Neural progenitor cell (in vitro differentiated cells): ENCODE results near the gene MTHFS. TPM values are rescaled to one million over a fixed set of nuclear protein-coding genes. Genes with fewer than 3 reads are reported as not detected.
"Not testable (repeated sequence)": the region's sequence is repeated elsewhere in the genome, so short reads cannot be mapped to it uniquely, and the experiment has no call there.

ENCODE experiments used
- DNase-seq: peaks from one replicate; pipeline ENCODE4 v3.0.0-alpha.2; 2016; ENCODE audit warnings: low spot score
- H2AFZ ChIP-seq: fragments of 200-600 bp; sonication (generic); replicated peaks from 2 replicates; pipeline ENCODE4 v1.6.1; 2016; ENCODE audit warnings: antibody characterized with exemption
- H3F3A ChIP-seq: fragments of 200-600 bp; sonication (generic); 2 replicates; pipeline ENCODE4 v1.6.1; 2016; ENCODE audit warnings: antibody characterized with exemption, low read depth
- H3K27ac ChIP-seq: fragments of 200-600 bp; sonication (generic); 2 replicates; pipeline ENCODE4 v1.5.1; 2016; ENCODE audit warnings: mild to moderate bottlenecking
- H3K27me3 ChIP-seq: fragments of 200-600 bp; sonication (generic); 2 replicates; pipeline ENCODE4 v1.6.1; 2016; ENCODE audit warnings: mild to moderate bottlenecking, moderate library complexity
- H3K36me3 ChIP-seq: fragments of 200-600 bp; sonication (generic); 2 replicates; pipeline ENCODE4 v1.5.1; 2016
- H3K4me1 ChIP-seq: fragments of 200-600 bp; sonication (generic); 2 replicates; pipeline ENCODE4 v1.6.1; 2016; ENCODE audit warnings: mixed run types
- H3K4me2 ChIP-seq: fragments of 200-600 bp; sonication (generic); 2 replicates; pipeline ENCODE4 v1.6.1; 2016
- H3K4me3 ChIP-seq: fragments of 200-600 bp; sonication (generic); 2 replicates; pipeline ENCODE4 v1.5.1; 2016
- H3K79me2 ChIP-seq: fragments of 200-600 bp; sonication (generic); 2 replicates; pipeline ENCODE4 v1.6.1; 2016; ENCODE audit warnings: low read depth
- H3K9ac ChIP-seq: fragments of 200-600 bp; sonication (generic); 2 replicates; pipeline ENCODE4 v1.6.1; 2016
- H3K9me3 ChIP-seq: fragments of 200-600 bp; sonication (generic); 2 replicates; pipeline ENCODE4 v1.5.1; 2016; ENCODE audit warnings: low read depth
- H4K20me1 ChIP-seq: fragments of 200-600 bp; sonication (generic); 2 replicates; pipeline ENCODE4 v1.6.1; 2016; ENCODE audit warnings: low read depth
- H3K27ac Mint-ChIP-seq: 3 replicates; pipeline ENCODE4 v1.8.0; 2021; ENCODE audit warnings: mixed read lengths
- H3K27me3 Mint-ChIP-seq: 2 replicates; pipeline ENCODE4 v1.8.0; 2022; ENCODE audit warnings: low read depth, mild to moderate bottlenecking, inconsistent platforms, moderate library complexity, mixed read lengths; ENCODE audit not compliant: insufficient read depth
- H3K36me3 Mint-ChIP-seq: 3 replicates; pipeline ENCODE4 v1.8.0; 2021; ENCODE audit warnings: mixed read lengths
- H3K4me1 Mint-ChIP-seq: 3 replicates; pipeline ENCODE4 v1.8.0; 2021; ENCODE audit warnings: mixed read lengths
- H3K4me3 Mint-ChIP-seq: 3 replicates; pipeline ENCODE4 v1.8.0; 2021; ENCODE audit warnings: mild to moderate bottlenecking, moderate library complexity, mixed read lengths
- H3K9me3 Mint-ChIP-seq: 3 replicates; pipeline ENCODE4 v1.8.0; 2020; ENCODE audit warnings: mixed read lengths
- EZH2 ChIP-seq: fragments of 200-600 bp; sonication (generic); IDR thresholded peaks from 2 replicates; pipeline ENCODE4 v1.6.1; 2017; ENCODE audit warnings: antibody characterized with exemption, mild to moderate bottlenecking, moderate library complexity
- EZH2phosphoT487 ChIP-seq: fragments of 200-600 bp; sonication (generic); IDR thresholded peaks from 2 replicates; pipeline ENCODE4 v1.6.1; 2017; ENCODE audit warnings: antibody characterized with exemption
- total RNA-seq: library from RNA; depleted of rRNA; stranded (reverse); fragments of >200 nt; gene quantifications from 2 replicates; pipeline ENCODE4 v1.2.3, GENCODE V29; 2015; ENCODE audit warnings: low replicate concordance
- TF ChIP-seq, protein P1 (sequence below): fragments of 200-600 bp; sonication (generic); IDR thresholded peaks from 2 replicates; pipeline ENCODE4 v1.5.1; 2017; ENCODE audit warnings: antibody characterized with exemption, mild to moderate bottlenecking

The MTHFS gene
- total RNA-seq, 1 donor from 2014 or later: 28.9 TPM

GRCh38 chr15:79901958-79902357, 5.1 kb upstream of the MTHFS start:
- no peak overlapping the region for H2AFZ ChIP-seq
- peaks cover 2% of the 10 kb centered on the region for H3K36me3 ChIP-seq
- Mint-ChIP-seq H3K4me3 (no peak overlapping the region), H3K27me3 (no peaks in the 10 kb centered on the region), H3K27ac (no peak overlapping the region), H3K4me1 (peaks cover 4% of the 10 kb centered on the region), H3K9me3 (no peaks in the 10 kb centered on the region), H3K36me3 (peaks cover 20% of the 10 kb centered on the region)
- no peaks in the 10 kb centered on the region for H3K79me2 ChIP-seq
- no peak overlapping the region for H3K9ac ChIP-seq
- H3F3A ChIP-seq: peaks cover 13% of the 10 kb centered on the region
- H3K9me3 ChIP-seq: no peaks in the 10 kb centered on the region
- H3K27ac ChIP-seq: no peak overlapping the region
- no peaks in the 10 kb centered on the region for H4K20me1 ChIP-seq
- H3K4me2 ChIP-seq: no peak overlapping the region
- no peak for DNase-seq
- no peaks in the 10 kb centered on the region for H3K27me3 ChIP-seq
- H3K4me3 ChIP-seq: no peak overlapping the region
- no peak for TF ChIP-seq EZH2
- no peak for TF ChIP-seq EZH2phosphoT487
- TF ChIP-seq, protein P1, sequence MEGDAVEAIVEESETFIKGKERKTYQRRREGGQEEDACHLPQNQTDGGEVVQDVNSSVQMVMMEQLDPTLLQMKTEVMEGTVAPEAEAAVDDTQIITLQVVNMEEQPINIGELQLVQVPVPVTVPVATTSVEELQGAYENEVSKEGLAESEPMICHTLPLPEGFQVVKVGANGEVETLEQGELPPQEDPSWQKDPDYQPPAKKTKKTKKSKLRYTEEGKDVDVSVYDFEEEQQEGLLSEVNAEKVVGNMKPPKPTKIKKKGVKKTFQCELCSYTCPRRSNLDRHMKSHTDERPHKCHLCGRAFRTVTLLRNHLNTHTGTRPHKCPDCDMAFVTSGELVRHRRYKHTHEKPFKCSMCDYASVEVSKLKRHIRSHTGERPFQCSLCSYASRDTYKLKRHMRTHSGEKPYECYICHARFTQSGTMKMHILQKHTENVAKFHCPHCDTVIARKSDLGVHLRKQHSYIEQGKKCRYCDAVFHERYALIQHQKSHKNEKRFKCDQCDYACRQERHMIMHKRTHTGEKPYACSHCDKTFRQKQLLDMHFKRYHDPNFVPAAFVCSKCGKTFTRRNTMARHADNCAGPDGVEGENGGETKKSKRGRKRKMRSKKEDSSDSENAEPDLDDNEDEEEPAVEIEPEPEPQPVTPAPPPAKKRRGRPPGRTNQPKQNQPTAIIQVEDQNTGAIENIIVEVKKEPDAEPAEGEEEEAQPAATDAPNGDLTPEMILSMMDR: no peak
- H3K4me1 ChIP-seq: peaks cover 4% of the 10 kb centered on the region

DNA sequence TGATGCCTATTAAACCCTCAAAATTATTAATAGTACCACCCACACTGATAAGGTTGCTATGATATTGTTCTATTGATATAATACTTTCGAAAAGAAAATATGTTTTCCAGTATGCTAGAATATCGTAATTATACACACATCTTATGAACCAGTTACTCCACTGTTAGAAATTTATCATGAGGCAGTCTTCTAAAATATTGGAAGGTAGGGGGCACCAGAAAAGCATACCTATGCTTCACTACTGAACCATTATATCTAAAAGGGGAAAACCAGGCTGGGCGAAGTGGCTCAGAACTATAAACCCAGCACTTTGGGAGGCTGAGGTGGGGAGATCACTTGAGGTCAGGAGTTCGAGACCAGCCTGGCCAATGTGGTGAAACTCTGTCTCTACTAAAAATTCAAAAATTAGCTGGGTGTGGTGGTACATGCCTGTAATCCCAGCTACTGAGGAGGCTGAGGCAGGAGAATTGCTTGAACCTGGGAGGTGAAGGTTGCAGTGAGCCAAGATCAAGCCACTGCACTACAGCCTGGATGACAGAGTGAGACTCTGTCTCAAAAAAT, 4.1 kb upstream of the MTHFS start:
- not testable (repeated sequence) for H3K79me2 ChIP-seq, H3K9me3 Mint-ChIP-seq, H3K27ac Mint-ChIP-seq, DNase-seq, H3K4me2 ChIP-seq, H3K27me3 Mint-ChIP-seq, H4K20me1 ChIP-seq, H3K36me3 ChIP-seq, H3K4me3 Mint-ChIP-seq, H3K27me3 ChIP-seq, H2AFZ ChIP-seq, H3K27ac ChIP-seq, H3K4me3 ChIP-seq, H3K9ac ChIP-seq, H3K9me3 ChIP-seq, H3K4me1 ChIP-seq
- Mint-ChIP-seq H3K36me3 (peaks cover 12% of the 10 kb centered on the region), H3K4me1 (peaks cover 10% of the 10 kb centered on the region)
- peaks cover 13% of the 10 kb centered on the region for H3F3A ChIP-seq

- Histone ChIP-seq H3K9me3 (no peaks in the 10 kb centered on the region), H3K27ac (no peak overlapping the region), H3K27me3 (no peaks in the 10 kb centered on the region), H3K4me1 (peaks cover 11% of the 10 kb centered on the region), H2AFZ (no peak overlapping the region), H3F3A (peaks cover 13% of the 10 kb centered on the region), H3K36me3 (no peaks in the 10 kb centered on the region), H3K4me2 (no peak overlapping the region), H3K4me3 (no peak overlapping the region), H3K79me2 (peaks cover 15% of the 10 kb centered on the region), H4K20me1 (no peaks in the 10 kb centered on the region), H3K9ac (no peak overlapping the region)
- Mint-ChIP-seq H3K36me3 (peaks cover 7% of the 10 kb centered on the region), H3K27me3 (peaks cover 4% of the 10 kb centered on the region), H3K9me3 (no peaks in the 10 kb centered on the region), H3K4me3 (no peak overlapping the region), H3K4me1 (peaks cover 11% of the 10 kb centered on the region), H3K27ac (no peak overlapping the region)
- TF ChIP-seq EZH2phosphoT487 (no peak), EZH2 (no peak)
- TF ChIP-seq, protein P1: no peak
- DNase-seq: no peak
These were observed 3.3 kb upstream of the MTHFS start for GRCh38 chr15:79900087-79900486.

DNA sequence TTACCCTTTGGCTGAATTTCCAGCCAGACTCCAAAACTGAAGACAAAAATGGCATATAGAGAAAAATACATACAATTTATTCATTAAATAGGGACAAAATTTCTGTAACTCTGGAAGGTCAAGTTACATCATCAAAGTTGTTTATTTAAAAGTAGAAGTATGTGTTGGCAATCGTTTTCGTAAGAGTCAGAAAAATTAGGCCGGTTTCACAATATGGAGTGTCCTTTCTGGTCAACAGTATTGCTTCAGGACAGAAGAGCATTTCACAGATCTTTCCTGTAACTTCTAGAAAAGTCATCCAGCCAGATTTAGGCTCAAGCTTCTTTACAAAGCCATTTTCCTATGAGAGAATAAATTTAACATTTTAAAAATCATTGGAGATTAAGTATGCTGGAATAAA, 2.0 kb upstream of the MTHFS start:
- H3K9me3 ChIP-seq, H3K27me3 Mint-ChIP-seq, H3K36me3 Mint-ChIP-seq, H3K27me3 ChIP-seq, H3K9ac ChIP-seq, H3K36me3 ChIP-seq, H3K4me2 ChIP-seq, DNase-seq, H3K4me3 Mint-ChIP-seq, H3K4me3 ChIP-seq, H3K27ac Mint-ChIP-seq, H3K27ac ChIP-seq, H2AFZ ChIP-seq, H4K20me1 ChIP-seq, H3K9me3 Mint-ChIP-seq: not testable (repeated sequence)
- Histone ChIP-seq H3K4me1 (peaks cover 11% of the 10 kb centered on the region), H3K79me2 (peaks cover 28% of the 10 kb centered on the region), H3F3A (peaks cover 13% of the 10 kb centered on the region)
- H3K4me1 Mint-ChIP-seq: peaks cover 11% of the 10 kb centered on the region
